Fibroblast of villous mesenchyme (primary cell): Measurements from ENCODE around the gene SORCS3. TPM values are rescaled to one million over a fixed set of nuclear protein-coding genes. Genes with fewer than 3 reads are reported as not detected.

ENCODE experiments used
- DNase-seq: peaks from one replicate; pipeline ENCODE4 v3.0.0-alpha.2; 2010; ENCODE audit warnings: low read depth
- H3K4me3 ChIP-seq: 2 replicates; pipeline ENCODE4 v1.5.1; 2011; ENCODE audit warnings: low read depth, mild to moderate bottlenecking, low read length
- CTCF ChIP-seq: IDR thresholded peaks from 2 replicates; pipeline ENCODE4 v1.5.1; 2012; ENCODE audit warnings: low read depth, mild to moderate bottlenecking, low read length; ENCODE audit not compliant: insufficient read depth
- total RNA-seq: library from RNA; depleted of rRNA; stranded (reverse); fragments of >200 nt; gene quantifications from 2 replicates; pipeline ENCODE4 v1.2.3, GENCODE V29; 2012

The SORCS3 gene
- total RNA-seq, 1 donor = not detected

- no peak for TF ChIP-seq CTCF
- DNase-seq = no peak
- no peak overlapping the region for H3K4me3 ChIP-seq
Measured at GRCh38 chr10:105148921-105149320, 507.8 kb downstream of the SORCS3 start.

- H3K4me3 ChIP-seq = no peak overlapping the region
- TF ChIP-seq CTCF = no peak
- DNase-seq = no peak
Measured at GRCh38 chr10:105149371-105149891, 508.3 kb downstream of the SORCS3 start.

DNA sequence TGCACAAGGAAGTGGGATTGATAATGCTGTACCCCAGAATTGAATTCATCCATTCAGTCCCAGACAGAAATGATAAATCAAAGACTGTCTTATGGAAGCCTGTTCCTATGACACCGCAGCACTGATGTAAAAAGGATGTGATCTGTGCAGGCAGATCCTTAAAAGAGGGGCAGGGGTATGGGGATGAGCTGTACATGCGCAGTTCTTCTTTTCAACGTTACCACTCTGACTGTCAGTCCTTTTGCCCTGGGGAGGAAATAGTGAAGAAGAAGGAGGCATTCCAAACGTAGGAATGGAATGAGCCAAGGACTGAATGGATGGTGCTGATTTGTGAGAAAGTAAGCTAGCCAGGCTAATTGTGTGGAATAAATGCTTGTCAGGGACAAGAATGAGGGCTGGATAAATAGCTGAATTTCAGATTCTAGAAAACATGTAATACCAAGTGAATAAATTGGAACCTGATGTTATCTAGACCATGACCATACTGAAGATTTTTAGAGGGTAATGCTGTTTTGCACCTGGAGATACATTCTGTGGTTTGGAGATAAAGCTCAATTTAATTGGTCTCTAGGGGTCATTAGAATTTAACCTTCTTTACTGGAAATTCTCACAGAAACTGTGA is 509.3 kb downstream of the SORCS3 start:
- no peak for TF ChIP-seq CTCF
- no peak overlapping the region for H3K4me3 ChIP-seq
- DNase-seq = no peak

GRCh38 chr10:105154736-105155135 is 513.6 kb downstream of the SORCS3 start:
- H3K4me3 ChIP-seq = no peak overlapping the region
- no peak for TF ChIP-seq CTCF
- DNase-seq = no peak

DNA sequence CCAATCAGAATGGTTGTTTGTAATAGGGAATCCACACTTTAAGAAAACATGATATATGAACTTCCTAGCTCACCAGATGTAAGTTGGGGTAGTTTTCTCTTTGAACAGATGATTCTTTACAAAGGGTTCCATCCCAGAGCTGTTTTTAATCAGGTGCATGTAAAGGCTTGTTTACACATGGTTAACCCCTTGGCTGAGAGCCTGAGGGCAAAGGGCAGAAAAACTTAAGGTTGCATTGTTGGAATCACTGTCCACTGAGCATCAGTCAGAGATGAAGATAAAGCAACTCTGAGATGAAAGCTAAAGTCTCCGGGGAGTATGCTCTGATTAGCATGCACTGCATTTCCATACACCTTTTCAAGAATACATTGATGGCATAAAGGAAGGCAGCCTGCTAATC is 518.2 kb downstream of the SORCS3 start:
- no peak overlapping the region for H3K4me3 ChIP-seq
- TF ChIP-seq CTCF = no peak
- DNase-seq = no peak

GRCh38 chr10:105161149-105161548 is 520.1 kb downstream of the SORCS3 start:
- DNase-seq = no peak
- TF ChIP-seq CTCF = no peak
- no peak overlapping the region for H3K4me3 ChIP-seq

GRCh38 chr10:105161767-105162166 is 520.7 kb downstream of the SORCS3 start:
- no peak overlapping the region for H3K4me3 ChIP-seq
- no peak for TF ChIP-seq CTCF
- no peak for DNase-seq
